ENCODE measurements around the gene ZNF587B. TPM values are rescaled to one million over a fixed set of nuclear protein-coding genes. Genes with fewer than 3 reads are reported as not detected.
A peak's percentile ranks its signal among the peaks of the same experiment; 100 is the strongest.
"Not testable (repeated sequence)": the region's sequence is repeated elsewhere in the genome, so short reads cannot be mapped to it uniquely, and the experiment has no call there.

Gene ZNF587B
- total RNA-seq, 1 donor from 2014 or later, result 20.9 TPM

GRCh38 chr19:57800696-57801095 is 29.4 kb upstream of the ZNF587B start:
- Mint-ChIP-seq H3K36me3 (peaks cover 29% of the 10 kb centered on the region), H3K27me3 (no peaks in the 10 kb centered on the region), H3K9me3 (no peaks in the 10 kb centered on the region), H3K4me3 (peak overlapping the region; percentile 2), H3K27ac (peak overlapping the region; percentile 91), H3K4me1 (ENCODE audit: unreplicated experiment) (peaks cover 50% of the 10 kb centered on the region)
- TF ChIP-seq, protein P1, sequence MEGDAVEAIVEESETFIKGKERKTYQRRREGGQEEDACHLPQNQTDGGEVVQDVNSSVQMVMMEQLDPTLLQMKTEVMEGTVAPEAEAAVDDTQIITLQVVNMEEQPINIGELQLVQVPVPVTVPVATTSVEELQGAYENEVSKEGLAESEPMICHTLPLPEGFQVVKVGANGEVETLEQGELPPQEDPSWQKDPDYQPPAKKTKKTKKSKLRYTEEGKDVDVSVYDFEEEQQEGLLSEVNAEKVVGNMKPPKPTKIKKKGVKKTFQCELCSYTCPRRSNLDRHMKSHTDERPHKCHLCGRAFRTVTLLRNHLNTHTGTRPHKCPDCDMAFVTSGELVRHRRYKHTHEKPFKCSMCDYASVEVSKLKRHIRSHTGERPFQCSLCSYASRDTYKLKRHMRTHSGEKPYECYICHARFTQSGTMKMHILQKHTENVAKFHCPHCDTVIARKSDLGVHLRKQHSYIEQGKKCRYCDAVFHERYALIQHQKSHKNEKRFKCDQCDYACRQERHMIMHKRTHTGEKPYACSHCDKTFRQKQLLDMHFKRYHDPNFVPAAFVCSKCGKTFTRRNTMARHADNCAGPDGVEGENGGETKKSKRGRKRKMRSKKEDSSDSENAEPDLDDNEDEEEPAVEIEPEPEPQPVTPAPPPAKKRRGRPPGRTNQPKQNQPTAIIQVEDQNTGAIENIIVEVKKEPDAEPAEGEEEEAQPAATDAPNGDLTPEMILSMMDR (conservative IDR thresholded peaks at IDR 0.05), result no peak
- DNase-seq (ENCODE audit: extremely low spot score, unreplicated experiment), result no peak

DNA sequence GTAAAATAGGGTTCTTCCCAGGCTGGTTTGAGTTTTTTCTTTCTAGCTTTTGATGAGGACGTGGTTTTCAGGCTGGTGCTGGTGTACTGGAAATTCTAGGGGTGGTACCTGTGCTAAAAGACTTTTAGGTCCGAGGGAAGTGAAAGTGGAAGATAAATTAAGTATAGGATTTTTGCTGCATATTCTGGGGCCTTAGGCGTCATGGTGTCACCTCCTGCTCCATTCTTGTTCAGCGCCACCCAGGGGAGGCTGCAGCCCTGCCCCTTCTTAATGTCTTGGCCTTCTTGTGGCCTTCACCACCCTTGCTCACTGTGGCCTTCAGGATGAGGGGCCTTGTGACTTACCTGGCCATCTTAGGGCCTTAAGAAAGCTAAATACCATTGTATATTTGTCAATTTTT is 27.8 kb upstream of the ZNF587B start:
- H3K4me3 Mint-ChIP-seq, result peak overlapping the region; percentile 53
- DNase-seq (ENCODE audit: extremely low spot score, unreplicated experiment), result no peak
- H3K27ac Mint-ChIP-seq, result peak overlapping the region; percentile 88
- no peaks in the 10 kb centered on the region for H3K9me3 Mint-ChIP-seq
- H3K27me3 Mint-ChIP-seq, result no peaks in the 10 kb centered on the region
- peaks cover 28% of the 10 kb centered on the region for H3K36me3 Mint-ChIP-seq
- peaks cover 53% of the 10 kb centered on the region for H3K4me1 Mint-ChIP-seq (ENCODE audit: unreplicated experiment)
- TF ChIP-seq, protein P1 (conservative IDR thresholded peaks at IDR 0.05), result no peak

GRCh38 chr19:57803265-57803593 is 26.9 kb upstream of the ZNF587B start:
- TF ChIP-seq, protein P1 (conservative IDR thresholded peaks at IDR 0.05), result no peak
- H3K27me3 Mint-ChIP-seq, result no peaks in the 10 kb centered on the region
- no peaks in the 10 kb centered on the region for H3K9me3 Mint-ChIP-seq
- H3K27ac Mint-ChIP-seq, result peak overlapping the region; percentile 98
- no peak for DNase-seq (ENCODE audit: extremely low spot score, unreplicated experiment)
- peaks cover 34% of the 10 kb centered on the region for H3K36me3 Mint-ChIP-seq
- peaks cover 57% of the 10 kb centered on the region for H3K4me1 Mint-ChIP-seq (ENCODE audit: unreplicated experiment)
- peak overlapping the region; percentile 95 for H3K4me3 Mint-ChIP-seq

GRCh38 chr19:57803594-57804325 is 26.3 kb upstream of the ZNF587B start:
- DNase-seq (ENCODE audit: extremely low spot score, unreplicated experiment), result peak; percentile 74
- peaks cover 57% of the 10 kb centered on the region for H3K4me1 Mint-ChIP-seq (ENCODE audit: unreplicated experiment)
- peak overlapping the region; percentile 98 for H3K27ac Mint-ChIP-seq
- H3K4me3 Mint-ChIP-seq, result peak overlapping the region; percentile 95
- no peaks in the 10 kb centered on the region for H3K9me3 Mint-ChIP-seq
- peaks cover 34% of the 10 kb centered on the region for H3K36me3 Mint-ChIP-seq
- TF ChIP-seq, protein P1 (conservative IDR thresholded peaks at IDR 0.05), result no peak
- no peaks in the 10 kb centered on the region for H3K27me3 Mint-ChIP-seq

- Mint-ChIP-seq H3K9me3 (no peaks in the 10 kb centered on the region), H3K27ac (peak overlapping the region; percentile 6), H3K36me3 (peaks cover 36% of the 10 kb centered on the region), H3K4me3 (peak overlapping the region; percentile 34), H3K27me3 (no peaks in the 10 kb centered on the region), H3K4me1 (ENCODE audit: unreplicated experiment) (peaks cover 38% of the 10 kb centered on the region)
- DNase-seq (ENCODE audit: extremely low spot score, unreplicated experiment), result no peak
- TF ChIP-seq, protein P1 (conservative IDR thresholded peaks at IDR 0.05), result no peak
Observed at GRCh38 chr19:57807541-57807940, 22.6 kb upstream of the ZNF587B start.

DNA sequence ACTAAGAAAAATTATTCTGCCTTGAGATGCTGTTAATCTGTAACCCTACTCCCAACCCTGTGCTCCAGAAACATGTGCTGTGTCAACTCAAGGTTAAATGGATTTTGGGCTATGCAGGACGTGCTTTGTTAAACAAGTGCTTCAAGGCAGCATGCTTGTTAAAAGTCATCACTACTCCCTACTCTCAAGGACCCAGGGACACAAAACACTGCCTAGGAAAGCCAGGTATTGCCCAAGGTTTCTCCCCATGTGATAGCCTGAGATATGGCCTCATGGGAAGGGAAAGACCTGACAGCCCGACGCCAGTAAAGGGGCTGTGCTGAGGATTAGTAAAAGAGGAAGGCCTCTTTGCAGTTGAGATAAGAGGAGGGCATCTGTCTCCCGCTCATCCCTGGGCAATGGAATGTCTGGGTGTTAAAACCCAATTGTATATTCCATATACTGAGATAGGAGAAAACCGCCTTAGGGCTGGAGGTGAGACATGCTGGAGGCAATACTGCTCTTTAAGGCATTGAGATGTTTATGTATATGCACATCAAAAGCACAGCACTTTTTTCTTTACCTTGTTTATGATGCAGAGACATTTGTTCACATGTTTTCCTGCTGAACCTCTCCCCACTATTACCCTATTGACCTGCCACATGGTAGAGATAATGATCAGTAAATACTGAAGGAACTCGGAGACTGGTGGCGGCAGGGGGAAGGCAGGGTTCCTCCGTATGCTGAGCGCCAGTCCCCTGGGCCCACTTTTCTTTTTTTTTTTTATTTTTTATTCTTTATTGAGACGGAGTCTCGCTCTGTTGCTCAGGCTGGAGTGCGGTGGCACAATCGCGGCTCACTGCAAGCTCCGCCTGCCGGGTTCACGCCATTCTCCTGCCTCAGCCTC is 19.4 kb upstream of the ZNF587B start:
- peak overlapping the region; percentile 67 for H3K4me3 Mint-ChIP-seq
- H3K27ac Mint-ChIP-seq, result peak overlapping the region; percentile 87
- DNase-seq (ENCODE audit: extremely low spot score, unreplicated experiment), result not testable (repeated sequence)

More for the DNA sequence above, 19.4 kb upstream of the ZNF587B start:
- peaks cover 31% of the 10 kb centered on the region for H3K36me3 Mint-ChIP-seq
- H3K27me3 Mint-ChIP-seq, H3K9me3 Mint-ChIP-seq: not testable (repeated sequence)
- peaks cover 28% of the 10 kb centered on the region for H3K4me1 Mint-ChIP-seq (ENCODE audit: unreplicated experiment)

Measured in type B pancreatic cell (in vitro differentiated cells).